ENCODE measurements around the gene SARDH. TPM values are rescaled to one million over a fixed set of nuclear protein-coding genes. Genes with fewer than 3 reads are reported as not detected.

The SARDH gene
- total RNA-seq, 2 experiments from 2014 or later = 5.5 to 5.6 TPM

GRCh38 chr9:133772581-133772980 lies 34.4 kb upstream of the SARDH start:
- TF ChIP-seq, protein P1, sequence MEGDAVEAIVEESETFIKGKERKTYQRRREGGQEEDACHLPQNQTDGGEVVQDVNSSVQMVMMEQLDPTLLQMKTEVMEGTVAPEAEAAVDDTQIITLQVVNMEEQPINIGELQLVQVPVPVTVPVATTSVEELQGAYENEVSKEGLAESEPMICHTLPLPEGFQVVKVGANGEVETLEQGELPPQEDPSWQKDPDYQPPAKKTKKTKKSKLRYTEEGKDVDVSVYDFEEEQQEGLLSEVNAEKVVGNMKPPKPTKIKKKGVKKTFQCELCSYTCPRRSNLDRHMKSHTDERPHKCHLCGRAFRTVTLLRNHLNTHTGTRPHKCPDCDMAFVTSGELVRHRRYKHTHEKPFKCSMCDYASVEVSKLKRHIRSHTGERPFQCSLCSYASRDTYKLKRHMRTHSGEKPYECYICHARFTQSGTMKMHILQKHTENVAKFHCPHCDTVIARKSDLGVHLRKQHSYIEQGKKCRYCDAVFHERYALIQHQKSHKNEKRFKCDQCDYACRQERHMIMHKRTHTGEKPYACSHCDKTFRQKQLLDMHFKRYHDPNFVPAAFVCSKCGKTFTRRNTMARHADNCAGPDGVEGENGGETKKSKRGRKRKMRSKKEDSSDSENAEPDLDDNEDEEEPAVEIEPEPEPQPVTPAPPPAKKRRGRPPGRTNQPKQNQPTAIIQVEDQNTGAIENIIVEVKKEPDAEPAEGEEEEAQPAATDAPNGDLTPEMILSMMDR (IDR thresholded peaks at IDR 0.05) = no peak
- H3K27me3 Mint-ChIP-seq = no peaks in the 10 kb centered on the region
- H3K9me3 Mint-ChIP-seq = peaks cover 2% of the 10 kb centered on the region
- POLR2A ChIA-PET = no interaction called here
- CTCF ChIA-PET = interaction anchor here (1.9 to 2.7 kb wide), 3 partner anchors 10 to 222 kb away, joined by 8 to 15 read pairs (median 8); no protein-coding TSS in a partner anchor
- H3K36me3 Mint-ChIP-seq (ENCODE audit: low read depth) = peaks cover 4% of the 10 kb centered on the region
- no peak for DNase-seq
- no peak overlapping the region for H3K4me3 Mint-ChIP-seq
- intact Hi-C loops (cut with micrococcal nuclease) = no loop called here
- H3K27ac Mint-ChIP-seq = no peak overlapping the region
- no peaks in the 10 kb centered on the region for H3K4me1 Mint-ChIP-seq (ENCODE audit: low read depth)
- no peak for ATAC-seq

- POLR2A ChIA-PET = no interaction called here
- CTCF ChIA-PET = no interaction called here
- Mint-ChIP-seq H3K4me1 (ENCODE audit: low read depth) (no peaks in the 10 kb centered on the region), H3K9me3 (peaks cover 2% of the 10 kb centered on the region), H3K27ac (no peak overlapping the region), H3K27me3 (no peaks in the 10 kb centered on the region), H3K4me3 (no peak overlapping the region), H3K36me3 (ENCODE audit: low read depth) (peaks cover 4% of the 10 kb centered on the region)
- intact Hi-C loops (cut with micrococcal nuclease) = no loop called here
- TF ChIP-seq, protein P1 (IDR thresholded peaks at IDR 0.05) = no peak
- DNase-seq = no peak
- ATAC-seq = no peak
These were observed 33.6 kb upstream of the SARDH start for GRCh38 chr9:133771486-133772482.

GRCh38 chr9:133770076-133770777 lies 32.1 kb upstream of the SARDH start:
- ChIA-PET POLR2A (no interaction called here), CTCF (interaction anchor here (1.6 to 1.8 kb wide), 2 partner anchors 9 to 12 kb away, joined by 3 to 6 read pairs; no protein-coding TSS in a partner anchor)
- DNase-seq (no peak), ATAC-seq (no peak)
- TF ChIP-seq, protein P1 (IDR thresholded peaks at IDR 0.05) = no peak
- H3K27me3 Mint-ChIP-seq = no peaks in the 10 kb centered on the region
- H3K36me3 Mint-ChIP-seq (ENCODE audit: low read depth) = peaks cover 15% of the 10 kb centered on the region
- no peak overlapping the region for H3K27ac Mint-ChIP-seq
- H3K4me3 Mint-ChIP-seq = no peak overlapping the region
- no peaks in the 10 kb centered on the region for H3K4me1 Mint-ChIP-seq (ENCODE audit: low read depth)
- intact Hi-C loops (cut with micrococcal nuclease) = no loop called here
- peaks cover 8% of the 10 kb centered on the region for H3K9me3 Mint-ChIP-seq

DNA sequence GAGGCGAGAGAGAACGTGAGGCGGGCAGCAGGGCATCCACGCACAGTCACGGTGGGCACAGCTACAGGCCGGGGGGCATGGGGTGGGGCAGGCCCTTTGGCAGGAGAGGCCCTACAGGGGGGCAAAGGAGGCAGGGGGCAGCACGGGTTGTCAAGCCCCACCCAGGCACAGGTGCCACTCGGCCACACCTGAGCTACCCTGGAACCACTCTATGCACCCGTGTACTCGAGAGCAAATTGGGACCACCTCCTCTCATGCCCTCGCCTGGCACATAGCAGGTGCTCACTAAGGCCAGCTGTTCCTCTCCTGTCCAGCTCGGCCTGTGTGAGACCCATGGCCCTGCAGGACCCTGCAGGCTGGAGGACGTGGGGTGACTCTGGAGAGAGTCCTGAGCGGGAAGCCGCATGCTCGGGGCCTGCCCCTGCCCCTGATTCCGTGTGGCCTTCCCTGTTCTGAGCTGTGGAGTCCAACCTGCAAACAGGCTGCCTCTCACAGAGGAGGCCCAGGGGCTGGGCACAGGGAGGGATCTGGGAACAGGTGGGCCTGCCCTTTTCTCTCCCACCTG lies 31.4 kb upstream of the SARDH start:
- Mint-ChIP-seq H3K27me3 (no peaks in the 10 kb centered on the region), H3K4me1 (ENCODE audit: low read depth) (no peaks in the 10 kb centered on the region), H3K36me3 (ENCODE audit: low read depth) (peaks cover 16% of the 10 kb centered on the region), H3K4me3 (no peak overlapping the region), H3K27ac (no peak overlapping the region), H3K9me3 (peaks cover 8% of the 10 kb centered on the region)
- no peak for DNase-seq
- ChIA-PET CTCF (interaction anchor here (1.1 to 1.8 kb wide), 3 partner anchors 9 to 13 kb away, joined by 3 to 6 read pairs (median 3); no protein-coding TSS in a partner anchor), POLR2A (no interaction called here)
- intact Hi-C loops (cut with micrococcal nuclease) = no loop called here
- TF ChIP-seq, protein P1 (IDR thresholded peaks at IDR 0.05) = no peak
- no peak for ATAC-seq

Data from activated CD8-positive, alpha-beta T cell treated with anti-CD3 and anti-CD28 coated beads for 36 hours (primary cell).